H54 (cell line): Measurements from ENCODE around the gene NIPBL.
A peak's percentile ranks its signal among the peaks of the same experiment; 100 is the strongest.
"Not testable (repeated sequence)": the region's sequence is repeated elsewhere in the genome, so short reads cannot be mapped to it uniquely, and the experiment has no call there.

ENCODE experiments used
- DNase-seq: peaks from one replicate; pipeline ENCODE4 v3.0.0; 2011; ENCODE audit warnings: low spot score, mixed read lengths; ENCODE audit not compliant: insufficient read length
- FAIRE-seq: peaks from 3 replicates; lab custom pipeline; 2011; peaks lifted over from hg19 to GRCh38; lab: Jason Lieb, UNC
- POLR2A ChIP-seq: IDR thresholded peaks from 2 replicates; pipeline ENCODE4 v1.6.1; 2011; ENCODE audit warnings: low read depth, mild to moderate bottlenecking, low read length

NIPBL gene

GRCh38 chr5:36885149-36885548, 8.6 kb downstream of the NIPBL start:
- DNase-seq, result no peak
- TF ChIP-seq POLR2A, result no peak
- no peak for FAIRE-seq

DNA sequence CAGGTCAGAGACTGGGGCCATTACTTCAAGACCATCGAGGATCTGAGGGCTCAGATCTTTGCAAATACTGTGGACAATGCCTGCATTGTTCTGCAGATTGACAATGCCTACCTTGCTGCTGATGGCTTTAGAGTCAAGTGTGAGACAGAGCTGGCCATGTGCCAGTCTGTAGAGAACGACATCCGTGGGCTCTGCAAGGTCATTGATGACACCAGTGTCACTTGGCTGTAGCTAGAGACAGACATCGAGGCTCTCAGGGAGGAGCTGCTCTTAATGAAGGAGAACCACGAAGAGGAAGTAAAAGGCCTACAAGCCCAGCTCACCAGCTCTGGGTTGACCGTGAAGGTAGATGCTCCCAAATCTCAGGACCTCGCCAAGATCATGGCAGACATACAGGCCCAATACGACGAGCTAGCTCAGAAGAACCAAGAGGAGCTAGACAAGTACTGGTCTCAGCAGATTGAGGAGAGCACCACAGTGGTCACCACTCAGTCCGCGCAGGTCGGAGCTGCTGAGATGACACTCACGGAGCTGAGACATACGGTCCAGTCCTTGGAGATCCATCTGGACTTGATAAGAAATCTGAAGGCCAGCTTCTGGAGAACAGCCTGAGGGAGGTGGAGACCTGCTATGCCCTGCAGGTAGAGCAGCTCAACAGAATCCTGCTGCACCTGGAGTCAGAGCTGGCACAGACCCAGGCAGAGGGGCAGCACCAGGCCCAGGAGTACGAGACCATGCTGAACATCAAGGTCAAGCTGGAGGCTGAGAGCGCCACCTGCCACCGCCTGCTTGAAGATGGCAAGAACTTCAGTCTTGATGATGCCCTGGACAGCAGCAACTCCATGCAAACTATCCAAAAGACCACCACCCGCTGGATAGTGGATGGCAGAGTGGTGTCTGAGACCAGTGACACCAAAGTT, 9.3 kb downstream of the NIPBL start:
- no peak for TF ChIP-seq POLR2A
- FAIRE-seq, result peak; percentile 38

DNA sequence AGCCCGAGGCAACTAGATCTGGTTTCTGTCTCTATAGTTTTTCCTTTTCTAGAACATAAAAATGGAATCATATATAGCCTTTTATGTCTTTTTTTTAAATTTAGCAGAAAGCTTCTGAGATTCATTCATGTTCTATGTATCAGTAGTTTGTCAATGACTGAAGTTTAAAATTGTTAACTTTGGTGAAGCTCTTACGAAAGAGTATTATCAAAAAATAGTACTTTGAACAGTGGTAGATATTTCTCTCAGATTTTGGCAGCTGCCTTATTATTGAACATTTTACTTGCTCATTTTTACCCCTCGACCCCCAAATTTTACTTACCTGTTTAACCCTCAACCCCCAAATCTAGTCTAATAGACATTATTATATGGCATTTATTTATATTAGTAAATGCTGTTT, 10.2 kb downstream of the NIPBL start:
- TF ChIP-seq POLR2A, result no peak
- FAIRE-seq (no peak), DNase-seq (no peak)

More for the DNA sequence above, 9.3 kb downstream of the NIPBL start:
- no peak for DNase-seq

DNA sequence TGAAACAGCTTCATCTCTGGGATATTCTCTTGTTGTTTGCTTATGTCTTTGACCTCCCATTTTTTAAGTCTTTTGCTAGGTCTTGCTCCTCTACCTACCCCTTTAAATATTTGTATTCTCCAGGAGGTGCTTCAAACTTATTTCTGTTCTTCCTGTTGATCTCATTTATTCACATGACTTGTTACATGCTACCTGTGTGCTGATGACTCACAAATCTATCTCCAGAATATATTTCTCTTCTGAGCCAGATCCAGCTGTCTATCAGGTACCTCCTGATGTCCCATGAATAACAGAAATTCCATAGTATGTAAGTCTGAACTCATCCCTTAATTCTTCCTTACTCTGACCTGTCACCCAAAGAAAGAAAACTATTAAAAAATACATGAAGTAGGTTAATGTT, 11.0 kb downstream of the NIPBL start:
- FAIRE-seq, result peak; percentile 90
- TF ChIP-seq POLR2A, result no peak

GRCh38 chr5:36888303-36888702, 11.7 kb downstream of the NIPBL start:
- DNase-seq (no peak), FAIRE-seq (peak; percentile 55)
- no peak for TF ChIP-seq POLR2A

More for the DNA sequence above, 11.0 kb downstream of the NIPBL start:
- DNase-seq, result no peak

- no peak for DNase-seq
- no peak for FAIRE-seq
- no peak for TF ChIP-seq POLR2A
Measured at GRCh38 chr5:36889264-36889663, 12.7 kb downstream of the NIPBL start.

DNA sequence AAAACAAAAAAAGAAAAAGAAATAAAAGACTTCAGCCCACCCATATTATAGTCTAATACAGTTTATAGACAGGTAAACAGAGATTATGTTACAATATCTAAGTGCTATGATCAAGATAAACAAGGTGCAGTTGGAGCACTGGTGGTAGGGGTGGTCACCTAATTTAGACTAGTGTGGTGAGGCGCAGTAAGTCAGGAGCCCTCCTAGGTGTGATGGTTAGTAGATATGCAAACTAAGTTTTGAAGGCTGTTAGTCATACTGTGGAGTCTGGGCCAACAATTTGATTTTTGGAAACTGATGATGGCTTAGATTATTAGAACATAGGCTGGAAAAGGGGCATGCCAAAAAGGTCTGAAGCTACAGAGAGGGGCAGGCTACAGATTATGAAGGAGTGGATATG, 14.7 kb downstream of the NIPBL start:
- no peak for TF ChIP-seq POLR2A
- DNase-seq (no peak), FAIRE-seq (peak; percentile 70)

- not testable (repeated sequence) for DNase-seq, FAIRE-seq
Measured at GRCh38 chr5:36892085-36892830, 15.7 kb downstream of the NIPBL start.

GRCh38 chr5:36894954-36895353, 18.4 kb downstream of the NIPBL start:
- TF ChIP-seq POLR2A, result no peak
- FAIRE-seq (no peak), DNase-seq (no peak)

GRCh38 chr5:36896476-36896875, 19.9 kb downstream of the NIPBL start:
- DNase-seq, result no peak
- no peak for TF ChIP-seq POLR2A
- no peak for FAIRE-seq

GRCh38 chr5:36897616-36898015, 21.0 kb downstream of the NIPBL start:
- no peak for TF ChIP-seq POLR2A
- DNase-seq (no peak), FAIRE-seq (peak; percentile 78)

GRCh38 chr5:36899860-36900259, 23.3 kb downstream of the NIPBL start:
- DNase-seq (no peak), FAIRE-seq (no peak)
- no peak for TF ChIP-seq POLR2A

DNA sequence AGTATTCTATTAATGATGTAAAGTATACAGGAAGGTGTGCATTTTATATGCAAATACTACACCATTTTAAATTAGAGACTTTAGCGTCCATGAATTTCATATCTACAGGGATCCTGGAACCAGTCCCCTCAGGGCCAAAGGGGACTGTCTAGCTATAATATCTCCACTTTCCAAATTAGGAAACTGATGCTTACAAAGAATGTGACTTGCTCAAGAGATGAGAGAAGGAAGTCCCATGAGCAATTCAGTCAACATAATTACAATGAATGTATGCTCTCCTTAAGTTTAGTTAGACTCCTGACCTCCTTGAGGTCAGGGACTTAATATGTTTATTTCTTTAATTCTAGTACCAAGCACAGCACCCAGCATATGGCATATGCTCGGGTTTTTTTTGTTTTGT, 23.7 kb downstream of the NIPBL start:
- DNase-seq, result no peak
- peak; percentile 58 for FAIRE-seq
- no peak for TF ChIP-seq POLR2A

GRCh38 chr5:36901077-36901476, 24.5 kb downstream of the NIPBL start:
- DNase-seq, FAIRE-seq: not testable (repeated sequence)
